ENCODE measurements around the gene RNF207. TPM values are rescaled to one million over a fixed set of nuclear protein-coding genes. Genes with fewer than 3 reads are reported as not detected.

The RNF207 gene
- polyA plus RNA-seq (ENCODE audit: insufficient read length): 32.9 TPM

- peak; percentile 79 for DNase-seq
These were observed at the start of gene RNF207 for GRCh38 chr1:6205849-6206519. RNF207 (plus strand) TSS chr1:6206119; CDS start chr1:6206536, 417 bp downstream.

GRCh38 chr1:6157132-6157527 lies 48.8 kb upstream of the RNF207 start:
- no peak for DNase-seq

- DNase-seq: no peak
These were observed 48.3 kb upstream of the RNF207 start for GRCh38 chr1:6157528-6158174.

- no peak for DNase-seq
These were observed 47.7 kb upstream of the RNF207 start for GRCh38 chr1:6158181-6158580.

- DNase-seq: no peak
These were observed 43.6 kb upstream of the RNF207 start for GRCh38 chr1:6162341-6162740.

GRCh38 chr1:6162773-6163172 lies 43.1 kb upstream of the RNF207 start:
- no peak for DNase-seq

- DNase-seq: no peak
These were observed 42.5 kb upstream of the RNF207 start for GRCh38 chr1:6163191-6163972.

GRCh38 chr1:6163973-6164617 lies 41.8 kb upstream of the RNF207 start:
- DNase-seq: no peak

- no peak for DNase-seq
These were observed 40.9 kb upstream of the RNF207 start for GRCh38 chr1:6165027-6165426.

GRCh38 chr1:6165441-6165985 lies 40.4 kb upstream of the RNF207 start:
- no peak for DNase-seq

GRCh38 chr1:6166221-6166620 lies 39.7 kb upstream of the RNF207 start:
- DNase-seq: no peak

- DNase-seq: no peak
These were observed 39.1 kb upstream of the RNF207 start for GRCh38 chr1:6166655-6167390.

- no peak for DNase-seq
These were observed 38.3 kb upstream of the RNF207 start for GRCh38 chr1:6167391-6168303.

- no peak for DNase-seq
These were observed 36.9 kb upstream of the RNF207 start for GRCh38 chr1:6168947-6169586.

- no peak for DNase-seq
These were observed 35.7 kb upstream of the RNF207 start for GRCh38 chr1:6170116-6170741.

GRCh38 chr1:6170742-6171201 lies 35.1 kb upstream of the RNF207 start:
- no peak for DNase-seq

GRCh38 chr1:6171548-6172124 lies 34.3 kb upstream of the RNF207 start:
- no peak for DNase-seq

GRCh38 chr1:6172549-6172948 lies 33.4 kb upstream of the RNF207 start:
- no peak for DNase-seq

Data from hindlimb muscle (tissue), 1 donor.